Osteocyte (in vitro differentiated cells): ENCODE results near the gene C13orf46. TPM values are rescaled to one million over a fixed set of nuclear protein-coding genes. Genes with fewer than 3 reads are reported as not detected.

Experiments used
- DNase-seq: peaks from one replicate; pipeline ENCODE4 v3.0.0; 2021; ENCODE audit warnings: mixed read lengths; ENCODE audit not compliant: unreplicated experiment; ENCODE audit errors: extremely low spot score
- H3K27ac Mint-ChIP-seq: one replicate; pipeline ENCODE4 v1.8.0; 2021; ENCODE audit warnings: mild to moderate bottlenecking, mixed read lengths; ENCODE audit not compliant: unreplicated experiment
- H3K27me3 Mint-ChIP-seq: one replicate; pipeline ENCODE4 v1.8.0; 2021; ENCODE audit warnings: mixed read lengths; ENCODE audit not compliant: unreplicated experiment
- H3K36me3 Mint-ChIP-seq: one replicate; pipeline ENCODE4 v1.8.0; 2021; ENCODE audit warnings: mixed read lengths; ENCODE audit not compliant: unreplicated experiment
- H3K4me1 Mint-ChIP-seq: one replicate; pipeline ENCODE4 v1.8.0; 2021; ENCODE audit warnings: mixed read lengths; ENCODE audit not compliant: unreplicated experiment
- H3K4me3 Mint-ChIP-seq: one replicate; pipeline ENCODE4 v1.8.0; 2021; ENCODE audit warnings: mild to moderate bottlenecking, moderate library complexity, mixed read lengths; ENCODE audit not compliant: unreplicated experiment
- H3K9me3 Mint-ChIP-seq: one replicate; pipeline ENCODE4 v1.8.0; 2021; ENCODE audit warnings: mixed read lengths; ENCODE audit not compliant: unreplicated experiment
- total RNA-seq: library from RNA; stranded (reverse); gene quantifications from 2 replicates; pipeline ENCODE4 v1.2.1, GENCODE V29; 2021
- TF ChIP-seq, protein P1 (sequence below): fragments of 200-600 bp; sonication (generic); IDR thresholded peaks from 2 replicates; pipeline ENCODE4 v1.5.0; 2021; ENCODE audit warnings: antibody characterized with exemption, mild to moderate bottlenecking, moderate library complexity

Gene C13orf46
- total RNA-seq, 1 donor from 2014 or later = 2.4 TPM

DNA sequence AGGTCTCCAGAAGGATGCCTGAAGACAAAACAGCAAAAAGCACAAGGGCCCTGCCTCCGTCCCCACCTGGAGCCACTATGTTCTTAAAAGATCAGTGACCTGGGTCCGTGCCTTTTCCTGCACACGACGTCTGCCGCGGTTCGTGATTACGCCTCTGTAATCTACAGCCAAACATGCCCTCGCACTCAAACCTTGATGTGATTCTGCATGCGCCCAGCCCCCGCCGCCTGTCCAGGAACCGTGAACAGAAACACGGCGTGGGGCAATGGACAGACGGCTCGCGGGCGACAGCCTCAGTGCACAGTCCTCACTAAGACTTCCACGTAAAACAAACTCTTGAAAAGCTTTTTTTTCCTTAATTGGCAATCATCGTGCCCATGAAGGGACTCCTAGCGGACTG is 15.5 kb downstream of the C13orf46 start:
- Mint-ChIP-seq H3K27me3 (no peaks in the 10 kb centered on the region), H3K9me3 (peaks cover 4% of the 10 kb centered on the region), H3K4me3 (no peak overlapping the region), H3K27ac (no peak overlapping the region), H3K4me1 (no peaks in the 10 kb centered on the region), H3K36me3 (peaks cover 29% of the 10 kb centered on the region)
- DNase-seq = no peak
- TF ChIP-seq, protein P1, sequence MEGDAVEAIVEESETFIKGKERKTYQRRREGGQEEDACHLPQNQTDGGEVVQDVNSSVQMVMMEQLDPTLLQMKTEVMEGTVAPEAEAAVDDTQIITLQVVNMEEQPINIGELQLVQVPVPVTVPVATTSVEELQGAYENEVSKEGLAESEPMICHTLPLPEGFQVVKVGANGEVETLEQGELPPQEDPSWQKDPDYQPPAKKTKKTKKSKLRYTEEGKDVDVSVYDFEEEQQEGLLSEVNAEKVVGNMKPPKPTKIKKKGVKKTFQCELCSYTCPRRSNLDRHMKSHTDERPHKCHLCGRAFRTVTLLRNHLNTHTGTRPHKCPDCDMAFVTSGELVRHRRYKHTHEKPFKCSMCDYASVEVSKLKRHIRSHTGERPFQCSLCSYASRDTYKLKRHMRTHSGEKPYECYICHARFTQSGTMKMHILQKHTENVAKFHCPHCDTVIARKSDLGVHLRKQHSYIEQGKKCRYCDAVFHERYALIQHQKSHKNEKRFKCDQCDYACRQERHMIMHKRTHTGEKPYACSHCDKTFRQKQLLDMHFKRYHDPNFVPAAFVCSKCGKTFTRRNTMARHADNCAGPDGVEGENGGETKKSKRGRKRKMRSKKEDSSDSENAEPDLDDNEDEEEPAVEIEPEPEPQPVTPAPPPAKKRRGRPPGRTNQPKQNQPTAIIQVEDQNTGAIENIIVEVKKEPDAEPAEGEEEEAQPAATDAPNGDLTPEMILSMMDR = no peak

DNA sequence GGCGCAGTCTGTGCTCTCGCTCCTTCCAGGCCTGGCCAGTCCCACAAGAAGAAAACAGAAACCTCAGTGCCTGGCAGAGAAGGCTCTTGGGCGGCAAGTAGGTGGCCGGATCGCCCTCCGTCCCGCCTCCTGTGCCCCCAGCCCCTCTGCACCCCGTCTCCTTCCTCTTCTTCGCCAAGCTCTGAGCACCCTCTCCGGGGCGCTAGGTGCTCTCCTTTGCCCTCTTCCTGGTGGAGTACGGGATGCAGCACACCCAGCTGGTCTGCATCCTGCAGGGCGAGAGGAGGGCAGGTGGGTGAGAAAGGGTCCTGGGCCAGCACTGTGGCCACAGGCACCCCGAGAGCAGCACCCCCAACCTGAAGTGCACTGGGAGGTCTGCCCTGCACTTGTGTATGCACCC is 17.3 kb downstream of the C13orf46 start:
- H3K4me1 Mint-ChIP-seq = no peaks in the 10 kb centered on the region
- TF ChIP-seq, protein P1 = no peak
- no peak overlapping the region for H3K4me3 Mint-ChIP-seq
- no peaks in the 10 kb centered on the region for H3K27me3 Mint-ChIP-seq
- H3K36me3 Mint-ChIP-seq = peaks cover 28% of the 10 kb centered on the region
- H3K9me3 Mint-ChIP-seq = peaks cover 4% of the 10 kb centered on the region
- no peak for DNase-seq
- H3K27ac Mint-ChIP-seq = no peak overlapping the region

DNA sequence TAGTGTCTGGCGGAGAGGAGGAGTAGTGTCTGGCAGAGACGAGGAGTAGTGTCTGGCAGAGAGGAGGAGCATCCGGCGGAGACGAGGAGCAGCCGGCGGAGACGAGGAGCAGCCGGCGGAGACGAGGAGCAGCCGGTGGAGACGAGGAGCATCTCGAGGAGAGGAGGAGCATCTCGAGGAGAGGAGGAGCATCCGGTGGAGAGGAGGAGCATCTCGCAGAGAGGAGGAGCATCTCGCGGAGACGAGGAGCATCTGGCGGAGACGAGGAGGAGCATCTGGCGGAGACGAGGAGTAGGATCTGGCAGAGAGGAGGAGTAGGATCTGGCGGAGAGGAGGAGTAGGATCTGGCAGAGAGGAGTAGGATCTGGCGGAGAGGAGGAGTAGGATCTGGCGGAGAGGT is 18.2 kb downstream of the C13orf46 start:
- H3K9me3 Mint-ChIP-seq = peaks cover 4% of the 10 kb centered on the region
- H3K4me3 Mint-ChIP-seq = no peak overlapping the region
- no peaks in the 10 kb centered on the region for H3K27me3 Mint-ChIP-seq
- TF ChIP-seq, protein P1 = no peak
- no peaks in the 10 kb centered on the region for H3K4me1 Mint-ChIP-seq
- DNase-seq = no peak
- no peak overlapping the region for H3K27ac Mint-ChIP-seq
- peaks cover 28% of the 10 kb centered on the region for H3K36me3 Mint-ChIP-seq

DNA sequence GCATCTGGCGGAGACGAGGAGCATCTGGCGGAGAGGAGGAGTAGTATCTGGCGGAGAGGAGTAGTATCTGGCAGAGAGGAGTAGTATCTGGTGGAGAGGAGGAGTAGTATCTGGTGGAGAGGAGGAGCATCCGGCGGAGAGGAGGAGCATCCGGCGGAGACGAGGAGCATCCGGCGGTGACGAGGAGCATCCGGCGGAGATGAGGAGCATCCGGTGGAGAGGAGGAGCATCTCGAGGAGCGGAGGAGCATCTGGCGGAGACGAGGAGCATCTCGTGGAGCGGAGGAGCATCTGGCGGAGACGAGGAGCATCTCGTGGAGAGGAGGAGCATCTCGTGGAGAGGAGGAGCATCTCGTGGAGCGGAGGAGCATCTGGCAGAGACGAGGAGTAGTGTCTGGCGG is 18.6 kb downstream of the C13orf46 start:
- DNase-seq = no peak
- Mint-ChIP-seq H3K27me3 (no peaks in the 10 kb centered on the region), H3K27ac (no peak overlapping the region), H3K36me3 (peaks cover 25% of the 10 kb centered on the region), H3K4me1 (no peaks in the 10 kb centered on the region), H3K9me3 (peaks cover under 1% of the 10 kb centered on the region), H3K4me3 (no peak overlapping the region)
- TF ChIP-seq, protein P1 = no peak

DNA sequence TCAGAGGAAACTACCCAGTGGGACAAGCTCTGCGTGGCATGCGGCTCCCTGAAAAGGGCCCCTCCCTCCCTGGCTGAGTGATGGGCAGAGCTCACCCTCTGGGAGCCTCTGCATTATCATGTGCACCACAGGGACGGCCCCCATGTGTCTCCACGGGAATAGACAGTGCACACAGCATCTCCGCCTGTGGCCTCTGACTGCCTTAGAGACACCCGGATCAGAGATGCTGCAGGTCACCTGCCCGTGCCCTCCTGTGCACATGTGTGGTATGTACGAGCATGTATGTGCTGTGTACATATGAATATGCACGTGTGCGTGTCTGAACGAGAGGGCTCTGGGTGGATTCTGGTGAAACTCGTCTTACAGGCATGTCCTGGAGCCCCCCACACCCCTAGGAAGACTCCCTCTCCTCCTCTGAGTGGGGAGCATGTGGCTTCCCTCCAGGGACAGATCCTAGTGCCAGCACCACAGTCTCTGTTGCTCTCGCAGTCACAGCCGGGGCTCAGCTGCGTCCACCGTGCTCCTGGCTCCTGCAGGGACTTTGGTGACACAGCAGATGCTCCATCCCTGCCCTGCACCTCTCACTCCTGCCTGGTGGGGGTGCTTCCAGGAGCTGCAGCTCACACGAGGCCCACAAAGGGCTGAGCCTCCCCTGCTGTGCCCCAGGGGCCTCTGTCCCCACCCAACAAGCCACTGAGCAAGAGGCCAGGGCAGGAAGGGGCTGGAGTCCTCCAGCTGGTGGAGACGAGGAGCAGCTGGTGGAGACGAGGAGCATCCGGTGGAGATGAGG is 19.6 kb downstream of the C13orf46 start:
- Mint-ChIP-seq H3K4me3 (no peak overlapping the region), H3K36me3 (peaks cover 18% of the 10 kb centered on the region), H3K4me1 (no peaks in the 10 kb centered on the region), H3K9me3 (no peaks in the 10 kb centered on the region), H3K27me3 (no peaks in the 10 kb centered on the region), H3K27ac (no peak overlapping the region)
- no peak for DNase-seq
- TF ChIP-seq, protein P1 = no peak
